GM12864 (cell line): ENCODE results near the gene GRHL3.

Experiments used
- DNase-seq: peaks from one replicate; pipeline ENCODE4 v3.0.0-alpha.2; 2011; ENCODE audit warnings: low read depth
- H3K4me3 ChIP-seq: 2 replicates; pipeline ENCODE4 v1.5.1; 2011; ENCODE audit warnings: mild to moderate bottlenecking, low read depth, low read length, control low read depth
- TF ChIP-seq, protein P1 (sequence below): IDR thresholded peaks from 2 replicates; pipeline ENCODE4 v1.5.1; 2011; ENCODE audit warnings: low read depth, mild to moderate bottlenecking, moderate library complexity, low read length, control low read depth, inconsistent platforms; ENCODE audit errors: missing control alignments

Gene GRHL3

DNA sequence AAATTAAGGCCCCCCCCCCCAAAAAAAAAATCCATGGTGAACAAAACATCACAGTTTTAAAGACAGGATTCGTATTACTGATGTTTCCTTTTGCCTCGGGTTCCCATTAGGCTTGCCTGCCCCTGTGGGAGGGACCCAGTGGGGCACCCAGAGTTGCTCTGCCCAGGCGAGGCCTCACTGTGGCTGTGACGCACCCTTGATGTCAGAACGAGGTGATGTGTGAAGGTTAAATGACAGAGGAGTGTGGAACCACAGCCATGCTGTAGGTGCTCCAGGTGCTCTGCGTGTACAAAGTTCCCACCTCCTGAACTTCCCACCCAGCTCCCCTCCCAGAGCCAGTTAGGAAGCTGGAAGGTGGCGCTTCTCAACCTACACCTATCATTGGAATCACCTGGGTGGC, 37.9 kb downstream of the GRHL3 start:
- no peak for DNase-seq
- H3K4me3 ChIP-seq = no peak overlapping the region
- TF ChIP-seq, protein P1, sequence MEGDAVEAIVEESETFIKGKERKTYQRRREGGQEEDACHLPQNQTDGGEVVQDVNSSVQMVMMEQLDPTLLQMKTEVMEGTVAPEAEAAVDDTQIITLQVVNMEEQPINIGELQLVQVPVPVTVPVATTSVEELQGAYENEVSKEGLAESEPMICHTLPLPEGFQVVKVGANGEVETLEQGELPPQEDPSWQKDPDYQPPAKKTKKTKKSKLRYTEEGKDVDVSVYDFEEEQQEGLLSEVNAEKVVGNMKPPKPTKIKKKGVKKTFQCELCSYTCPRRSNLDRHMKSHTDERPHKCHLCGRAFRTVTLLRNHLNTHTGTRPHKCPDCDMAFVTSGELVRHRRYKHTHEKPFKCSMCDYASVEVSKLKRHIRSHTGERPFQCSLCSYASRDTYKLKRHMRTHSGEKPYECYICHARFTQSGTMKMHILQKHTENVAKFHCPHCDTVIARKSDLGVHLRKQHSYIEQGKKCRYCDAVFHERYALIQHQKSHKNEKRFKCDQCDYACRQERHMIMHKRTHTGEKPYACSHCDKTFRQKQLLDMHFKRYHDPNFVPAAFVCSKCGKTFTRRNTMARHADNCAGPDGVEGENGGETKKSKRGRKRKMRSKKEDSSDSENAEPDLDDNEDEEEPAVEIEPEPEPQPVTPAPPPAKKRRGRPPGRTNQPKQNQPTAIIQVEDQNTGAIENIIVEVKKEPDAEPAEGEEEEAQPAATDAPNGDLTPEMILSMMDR = no peak

DNA sequence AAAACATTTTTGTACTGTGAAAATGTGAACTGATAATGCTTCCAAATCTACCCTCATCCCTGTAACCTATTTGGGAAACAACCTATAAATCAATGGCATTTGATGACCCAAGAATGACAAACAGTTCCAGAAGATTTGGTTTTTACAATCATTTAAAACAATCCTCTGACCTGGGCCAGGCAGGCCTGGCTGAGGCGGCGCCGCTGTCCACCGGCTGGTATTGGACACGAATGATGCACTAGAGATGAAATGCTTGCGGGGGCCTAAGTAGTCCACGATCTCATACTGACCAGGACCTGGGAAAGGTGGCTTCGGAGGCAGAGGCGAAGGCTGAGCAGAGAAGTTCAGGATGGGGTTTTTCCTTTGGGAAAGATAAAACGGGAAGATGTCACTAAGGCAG, 41.5 kb downstream of the GRHL3 start:
- TF ChIP-seq, protein P1 = no peak
- DNase-seq = no peak
- no peak overlapping the region for H3K4me3 ChIP-seq

DNA sequence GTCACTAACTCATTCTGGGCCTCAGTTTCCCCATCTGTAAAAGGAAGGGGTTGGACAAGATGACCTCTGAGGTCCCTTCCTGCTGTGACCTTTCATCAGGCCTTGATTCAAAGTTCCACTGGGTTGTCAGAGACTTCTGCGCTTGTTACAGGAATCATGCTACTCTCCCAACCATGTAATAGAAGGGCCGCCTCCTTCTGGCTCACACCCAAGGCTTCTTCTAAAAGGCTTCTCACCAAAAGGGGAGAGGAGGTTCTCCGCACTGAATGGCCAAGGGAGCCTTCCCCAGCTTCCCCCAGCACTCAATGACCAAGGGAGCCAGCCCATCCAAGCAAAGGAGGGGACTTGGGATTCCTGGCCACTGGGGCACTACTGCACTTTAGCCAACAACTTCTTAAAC, 42.7 kb downstream of the GRHL3 start:
- DNase-seq = no peak
- H3K4me3 ChIP-seq = no peak overlapping the region
- TF ChIP-seq, protein P1 = no peak

DNA sequence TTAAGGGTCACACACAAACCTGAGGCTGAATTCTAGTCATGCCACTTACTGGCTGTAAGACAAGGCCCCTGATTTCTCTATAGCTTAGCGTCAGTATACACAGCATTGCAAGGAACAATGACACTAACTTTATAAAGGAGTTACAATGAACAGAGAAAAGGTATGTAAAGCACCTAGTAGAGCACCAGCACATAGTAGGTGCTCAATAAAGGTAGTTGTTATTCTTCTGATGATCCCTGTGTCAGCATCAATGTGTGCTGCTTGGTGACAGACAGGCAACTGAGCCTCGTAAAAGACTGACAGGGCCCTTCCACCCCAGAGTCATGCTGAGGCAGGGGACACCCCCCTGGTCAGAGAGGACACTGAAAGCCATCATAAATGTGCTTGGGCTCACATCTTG, 43.2 kb downstream of the GRHL3 start:
- H3K4me3 ChIP-seq = no peak overlapping the region
- TF ChIP-seq, protein P1 = no peak
- DNase-seq = no peak

DNA sequence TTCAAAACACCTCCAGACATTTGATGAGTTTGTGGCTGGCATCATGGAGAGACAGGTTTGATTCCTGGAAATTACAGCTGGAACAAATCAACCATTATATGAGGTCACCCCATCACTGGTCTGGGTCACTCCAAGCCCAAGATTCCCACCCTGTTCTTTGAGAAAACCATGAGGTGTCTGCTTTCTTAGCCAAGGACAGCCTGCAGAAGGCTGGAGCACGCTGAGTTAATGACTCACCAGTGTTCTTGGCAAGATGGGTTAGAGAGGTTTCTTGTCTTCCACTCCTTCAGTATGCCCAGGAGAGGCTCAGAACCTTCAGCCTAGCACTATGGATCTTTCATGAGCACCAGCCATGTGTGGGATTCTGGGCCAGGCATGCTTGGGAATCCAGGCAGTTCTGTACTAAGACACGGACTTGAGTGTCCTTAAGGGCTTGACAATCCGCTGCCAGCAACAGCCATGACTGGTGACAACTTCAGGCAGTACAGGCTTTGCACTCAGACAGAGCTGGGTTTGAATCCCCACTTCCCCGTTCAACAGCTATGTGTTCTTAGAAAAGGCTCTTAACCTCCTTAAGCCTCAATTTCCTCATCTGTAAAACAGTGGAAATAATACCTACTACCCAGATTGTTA, 43.9 kb downstream of the GRHL3 start:
- no peak overlapping the region for H3K4me3 ChIP-seq
- no peak for DNase-seq
- TF ChIP-seq, protein P1 = no peak

DNA sequence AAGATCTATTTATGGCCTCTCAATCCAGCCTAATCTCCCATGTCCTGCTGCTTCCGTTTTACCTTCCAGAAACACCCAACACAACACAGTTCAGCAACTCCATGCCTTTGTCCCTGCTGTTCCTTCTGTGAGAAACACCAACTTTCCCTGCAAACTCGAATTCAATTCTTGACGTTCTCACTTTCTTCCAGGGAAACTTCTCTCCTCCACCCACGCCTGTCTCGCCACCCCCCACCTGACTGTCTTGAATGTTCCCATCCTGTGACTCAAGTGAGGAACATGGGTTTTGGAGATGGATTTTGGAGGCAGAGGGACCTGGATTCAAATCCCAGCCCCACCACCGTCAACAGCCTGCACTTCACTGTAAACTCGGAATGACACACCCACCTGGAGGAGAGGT, 44.8 kb downstream of the GRHL3 start:
- TF ChIP-seq, protein P1 = no peak
- no peak for DNase-seq
- H3K4me3 ChIP-seq = no peak overlapping the region

DNA sequence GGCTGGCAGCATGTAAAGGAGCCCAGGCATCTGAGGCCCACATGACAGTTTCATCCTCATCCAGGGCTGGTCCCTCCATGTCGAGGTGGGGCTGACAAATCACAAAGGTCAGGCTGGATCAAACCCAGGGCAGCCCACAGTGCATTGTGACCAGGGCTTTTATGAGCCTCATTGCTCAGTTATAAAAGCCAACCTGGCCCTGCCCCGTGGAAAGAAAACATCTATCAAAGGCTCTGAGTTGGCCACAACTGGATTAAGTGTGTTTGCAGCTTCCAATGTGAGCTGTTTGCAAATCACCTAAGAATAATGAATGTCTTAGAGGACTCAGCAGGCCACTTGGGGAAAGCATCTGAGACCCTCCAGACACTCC, 45.4 kb downstream of the GRHL3 start:
- TF ChIP-seq, protein P1 = no peak
- DNase-seq = no peak
- H3K4me3 ChIP-seq = no peak overlapping the region
